GM21619 (cell line): Measurements from ENCODE around the gene ISG15.
A peak's percentile ranks its signal among the peaks of the same experiment; 100 is the strongest.

Experiments used
- ATAC-seq: cut with Tn5 transposase; IDR thresholded peaks from one replicate; pipeline ENCODE4 v1.9.1; 2021; ENCODE audit not compliant: unreplicated experiment

Gene ISG15

DNA sequence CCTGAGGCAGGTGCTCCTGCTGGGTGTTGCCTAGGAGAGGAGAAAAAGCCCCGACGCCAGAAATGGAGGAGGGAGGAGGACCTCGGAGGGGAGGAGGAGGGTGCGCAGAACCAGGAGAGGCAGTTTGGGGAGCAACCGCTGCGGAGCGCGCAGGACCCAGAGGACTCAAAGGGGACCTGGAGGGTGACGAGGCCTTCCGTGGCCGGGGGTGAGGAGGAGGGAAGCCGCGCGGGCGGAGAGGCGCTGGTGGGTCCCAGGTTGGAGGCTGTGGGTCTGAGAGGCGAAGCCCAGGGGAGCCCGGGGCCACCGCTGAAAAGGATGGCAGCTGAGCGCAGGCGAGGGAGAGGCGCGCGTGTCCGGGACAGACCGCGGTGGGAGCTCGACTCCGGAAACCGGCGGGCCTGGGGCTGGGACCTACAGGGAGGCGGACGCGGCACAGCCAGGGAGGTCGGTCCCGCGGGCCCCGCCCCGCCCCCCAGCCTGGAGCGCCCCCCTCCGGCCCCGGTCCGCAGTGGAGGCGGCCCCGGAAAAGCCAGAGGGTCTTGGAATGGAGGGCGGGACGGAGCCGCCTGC lies 45.7 kb downstream of the ISG15 start:
- peak; percentile 41 for ATAC-seq

DNA sequence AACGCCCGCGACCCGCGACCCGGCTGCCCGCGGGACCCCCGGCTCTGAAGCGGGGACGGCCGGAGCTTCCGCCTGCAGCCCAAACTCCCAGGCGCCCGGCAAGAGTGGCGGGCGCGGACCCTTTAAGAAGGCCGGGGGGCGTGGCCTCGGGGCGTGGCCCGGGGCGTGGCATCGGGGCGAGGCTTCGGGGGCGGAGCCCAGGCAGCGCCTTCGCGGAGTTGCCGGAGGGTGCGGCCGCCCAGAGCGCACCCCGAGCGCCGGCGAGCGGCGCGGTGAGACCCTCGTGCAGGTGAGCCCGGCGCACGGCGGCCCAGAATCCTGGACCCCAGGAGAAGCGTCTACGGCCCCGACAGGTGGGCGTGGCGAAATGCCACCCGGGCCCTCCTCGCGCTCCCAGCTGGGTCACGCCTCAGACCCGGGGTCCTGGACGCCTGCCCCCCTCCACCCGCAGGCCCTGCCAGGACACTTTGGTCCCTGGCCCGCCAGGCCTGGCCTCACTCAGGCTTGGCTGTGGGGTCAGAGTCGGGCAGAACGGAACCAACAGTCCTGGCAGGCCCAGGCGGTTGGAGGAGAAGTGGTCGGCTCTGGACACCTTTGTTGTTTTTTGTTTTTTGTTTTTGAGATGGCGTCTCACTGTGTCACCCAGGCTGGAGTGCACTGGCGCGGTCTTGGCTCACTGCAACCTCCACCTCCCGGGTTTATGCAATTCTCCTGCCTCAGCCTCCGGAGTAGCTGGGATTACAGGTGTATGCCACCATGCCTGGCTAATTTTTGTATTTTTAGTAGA lies 46.4 kb downstream of the ISG15 start:
- ATAC-seq: peak; percentile 58

DNA sequence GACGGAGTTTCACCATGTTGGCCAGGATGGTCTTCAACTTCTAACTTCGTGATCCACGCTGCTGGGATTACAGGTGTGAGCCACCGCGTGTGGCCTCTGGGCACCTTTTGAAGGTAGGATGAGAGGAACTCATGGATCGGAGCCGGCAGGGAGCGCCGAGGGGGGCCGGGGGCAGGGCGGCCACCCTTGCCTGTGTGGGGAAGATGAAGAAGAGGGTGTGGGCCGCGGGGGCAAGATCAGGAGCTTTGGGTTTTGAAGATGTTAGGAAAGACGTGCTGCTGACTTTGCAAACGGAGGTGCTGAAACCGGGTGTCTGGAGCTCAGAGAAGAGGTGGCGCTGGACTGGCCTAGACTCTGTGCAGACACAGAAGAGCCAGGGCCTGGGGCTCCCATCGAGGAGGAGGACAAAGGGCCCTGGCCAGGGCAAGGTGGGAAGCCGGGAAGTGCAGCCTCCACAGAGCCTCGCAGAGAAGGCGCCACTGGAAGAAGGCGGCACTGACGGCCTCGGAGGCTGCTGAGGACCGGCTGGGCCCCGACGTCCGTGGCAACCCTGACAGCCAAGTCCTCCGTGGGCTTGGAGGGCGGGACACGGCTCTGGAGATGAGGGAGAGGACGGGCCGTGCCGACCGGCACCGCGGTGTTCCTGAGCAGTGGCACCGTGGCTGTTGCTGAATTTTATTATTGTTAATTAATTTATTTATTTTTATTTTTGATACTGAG lies 47.1 kb downstream of the ISG15 start:
- no peak for ATAC-seq

DNA sequence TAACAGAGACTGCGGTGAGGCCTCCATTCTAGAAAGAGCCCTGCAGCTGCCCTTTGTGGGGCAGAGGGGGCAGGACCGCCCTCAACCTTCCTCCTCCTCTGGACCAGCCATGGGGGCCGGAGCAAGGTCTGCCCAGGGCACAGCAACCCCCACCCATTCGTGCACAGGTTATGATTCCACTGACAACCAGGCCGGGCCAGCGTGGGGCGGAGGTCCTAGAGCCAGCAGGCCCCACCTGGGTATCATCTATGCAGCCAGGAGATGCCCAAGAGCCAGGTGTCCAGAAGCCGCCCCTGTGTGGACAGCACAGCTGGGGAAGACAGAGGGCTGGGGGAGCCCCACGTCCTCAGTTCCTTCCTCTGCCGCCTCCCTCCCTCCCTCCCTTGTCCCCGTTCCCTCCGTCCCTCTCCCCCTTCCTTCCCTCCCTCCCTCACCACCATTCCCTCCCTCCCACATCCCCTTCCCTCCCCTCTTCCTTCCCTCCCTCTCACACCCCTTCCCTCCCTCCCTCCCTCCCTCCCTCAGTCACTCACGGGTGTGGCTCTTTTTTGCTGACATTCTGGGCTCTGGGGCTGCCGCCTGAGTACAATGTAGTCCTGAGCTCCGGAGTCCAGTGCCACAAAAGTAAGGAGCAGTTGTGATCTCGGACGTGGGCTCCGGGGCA lies 48.5 kb downstream of the ISG15 start:
- no peak for ATAC-seq

DNA sequence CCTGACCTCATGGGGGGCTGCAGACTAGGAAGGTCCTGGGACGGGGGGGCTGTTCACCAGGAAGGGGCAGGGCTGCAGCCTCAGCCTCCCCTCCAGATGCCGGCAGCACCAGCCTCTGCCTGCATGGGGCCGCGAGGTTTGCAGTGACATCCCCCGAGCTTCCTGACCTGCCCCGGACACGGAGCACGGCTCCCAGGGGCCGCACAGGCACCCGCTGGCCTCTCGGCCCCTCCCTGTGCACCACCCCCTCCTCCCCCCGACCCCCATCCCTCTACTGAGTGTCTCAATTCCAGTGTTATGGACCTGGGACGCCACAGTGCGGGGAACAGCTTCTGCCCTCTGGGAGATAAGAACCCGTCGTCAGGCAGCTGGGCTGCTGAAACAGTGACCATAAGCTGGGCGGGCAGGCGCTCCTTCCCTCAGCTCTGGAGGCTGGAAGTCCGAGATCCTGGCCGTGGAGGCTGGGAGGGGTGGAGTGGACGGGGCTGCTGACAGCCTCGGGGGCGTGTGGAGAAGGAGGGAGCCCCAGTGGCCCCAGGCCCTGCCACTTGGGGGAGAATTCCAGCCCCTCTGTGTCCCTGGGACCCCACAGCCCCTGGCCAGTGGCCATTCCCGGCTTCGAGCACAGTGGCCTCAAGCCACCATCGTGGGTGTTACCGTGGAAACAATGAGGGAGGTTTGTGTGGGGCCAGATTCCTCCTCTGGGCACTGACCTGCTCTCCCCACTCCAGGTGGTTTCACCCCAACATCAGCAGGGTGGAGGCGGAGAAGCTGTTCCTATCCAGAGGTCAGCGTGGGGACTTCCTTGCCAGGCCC lies 49.3 kb downstream of the ISG15 start:
- no peak for ATAC-seq

DNA sequence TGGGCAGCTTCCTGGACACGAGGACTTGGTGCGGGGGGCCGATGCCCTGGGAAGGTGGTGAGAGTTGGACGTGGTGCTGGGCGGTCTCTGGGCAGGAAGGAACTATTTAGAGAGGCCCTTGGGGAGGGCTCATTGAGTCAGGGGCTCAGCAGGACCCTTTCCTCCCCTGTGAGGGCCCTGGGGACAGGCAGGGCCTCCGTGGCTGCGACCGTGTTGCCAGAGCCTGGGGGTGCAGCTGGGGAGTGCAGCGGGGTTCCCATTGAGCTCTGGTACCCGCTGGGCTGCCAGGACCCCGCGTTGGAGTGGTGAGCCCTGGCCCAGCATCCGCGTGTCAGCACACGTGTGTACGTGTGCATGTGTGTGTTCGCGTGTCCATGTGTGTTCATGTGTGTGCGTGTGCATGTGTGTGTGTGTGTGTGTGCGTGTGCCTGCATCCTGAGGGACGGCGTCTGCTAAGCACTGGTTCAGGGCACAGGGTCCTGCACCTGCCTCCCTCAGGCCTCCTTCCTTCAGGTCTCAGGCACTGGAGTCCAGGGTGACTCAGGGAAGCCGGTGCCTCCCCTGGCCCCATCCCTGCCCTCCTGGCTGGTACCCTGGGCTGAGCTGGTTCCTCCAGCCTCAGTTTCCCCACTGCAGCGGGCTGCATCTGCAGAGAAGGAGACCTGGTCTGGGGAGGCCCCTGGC lies 50.1 kb downstream of the ISG15 start:
- ATAC-seq: no peak
